Neuronal stem cell (in vitro differentiated cells): ENCODE data around the gene SLC32A1.

Experiments
- DNase-seq: peaks from one replicate; pipeline ENCODE4 v3.0.0-alpha.2; 2013; ENCODE audit warnings: low spot score
- H2AFZ ChIP-seq: one replicate; pipeline ENCODE4 v1.6.1; 2013; ENCODE audit warnings: mild to moderate bottlenecking, low read length, inconsistent platforms
- H2AK5ac ChIP-seq: 2 replicates; pipeline ENCODE4 v1.6.1; 2013; ENCODE audit warnings: low read depth, mild to moderate bottlenecking, inconsistent platforms, low read length, moderate library complexity, mixed read lengths
- H2BK120ac ChIP-seq: 2 replicates; pipeline ENCODE4 v1.6.1; 2013; ENCODE audit warnings: low read depth, mild to moderate bottlenecking, inconsistent platforms, low read length, moderate library complexity, mixed read lengths
- H2BK12ac ChIP-seq: one replicate; pipeline ENCODE4 v1.6.1; 2013; ENCODE audit warnings: low read length, inconsistent platforms
- H2BK15ac ChIP-seq: 2 replicates; pipeline ENCODE4 v1.6.1; 2013; ENCODE audit warnings: mild to moderate bottlenecking, low read length, inconsistent platforms, mixed read lengths
- H2BK5ac ChIP-seq: one replicate; pipeline ENCODE4 v1.6.1; 2013; ENCODE audit warnings: inconsistent platforms, mild to moderate bottlenecking, low read length, moderate library complexity
- H3K14ac ChIP-seq: one replicate; pipeline ENCODE4 v1.6.1; 2013; ENCODE audit warnings: low read length, inconsistent platforms
- H3K18ac ChIP-seq: 2 replicates; pipeline ENCODE4 v1.6.1; 2013; ENCODE audit warnings: low read length, inconsistent platforms
- H3K23ac ChIP-seq: 2 replicates; pipeline ENCODE4 v1.6.1; 2013; ENCODE audit warnings: low read depth, mild to moderate bottlenecking, mixed read lengths, low read length, inconsistent platforms; ENCODE audit not compliant: poor library complexity
- H3K27ac ChIP-seq: replicated peaks from 3 replicates; pipeline ENCODE4 v1.5.1; 2013; ENCODE audit warnings: low read length, inconsistent platforms
- H3K27me3 ChIP-seq, 3 experiments: 2 replicates each; pipeline ENCODE4 v1.6.1; 2013; ENCODE audit warnings: low read length in 3 of 3, mild to moderate bottlenecking in 2 of 3, inconsistent platforms in 1 of 3, low read depth in 1 of 3, mixed read lengths in 1 of 3, moderate library complexity in 1 of 3; ENCODE audit not compliant: control insufficient read depth in 3 of 3, insufficient read depth in 3 of 3
- H3K36me3 ChIP-seq, 2 donors: replicated peaks in 1 of 2; 2 replicates each; pipeline ENCODE4 v1.6.1; 2013; ENCODE audit warnings: low read length in 2 of 2; ENCODE audit not compliant: control insufficient read depth in 2 of 2, insufficient read depth in 2 of 2
- H3K4ac ChIP-seq: 2 replicates; pipeline ENCODE4 v1.6.1; 2013; ENCODE audit warnings: inconsistent platforms, mild to moderate bottlenecking, low read length, moderate library complexity
- H3K4me1 ChIP-seq, 2 donors: 1 replicate in 1 of 2; 2 replicates in 1 of 2; pipeline ENCODE4 v1.6.1; 2013; ENCODE audit warnings: low read length in 2 of 2, low read depth in 1 of 2; ENCODE audit not compliant: control insufficient read depth in 2 of 2, insufficient read depth in 1 of 2
- H3K4me2 ChIP-seq: one replicate; pipeline ENCODE4 v1.6.1; 2013; ENCODE audit warnings: mild to moderate bottlenecking, low read length, inconsistent platforms; ENCODE audit not compliant: insufficient read depth, poor library complexity, severe bottlenecking
- H3K4me3 ChIP-seq, 2 donors: 2 replicates each; pipeline ENCODE4 v1.5.1; 2013; ENCODE audit warnings: low read length in 2 of 2, mild to moderate bottlenecking in 2 of 2, inconsistent platforms in 1 of 2, moderate library complexity in 1 of 2
- H3K79me1 ChIP-seq: one replicate; pipeline ENCODE4 v1.6.1; 2013; ENCODE audit warnings: low read depth, mild to moderate bottlenecking, inconsistent platforms, low read length, moderate library complexity
- H3K9ac ChIP-seq: one replicate; pipeline ENCODE4 v1.6.1; 2013; ENCODE audit warnings: mild to moderate bottlenecking, low read depth, low read length, inconsistent platforms; ENCODE audit not compliant: poor library complexity
- H3K9me3 ChIP-seq, 2 donors: replicated peaks in 1 of 2; 2 replicates each; pipeline versions ENCODE3 to v1.6.1; 2013; ENCODE audit warnings: low read length in 2 of 2, mild to moderate bottlenecking in 2 of 2, inconsistent platforms in 1 of 2, low read depth in 1 of 2, mixed read lengths in 1 of 2, moderate library complexity in 1 of 2; ENCODE audit not compliant: control insufficient read depth in 2 of 2, insufficient read depth in 1 of 2
- H4K8ac ChIP-seq: one replicate; pipeline ENCODE4 v1.6.1; 2013; ENCODE audit warnings: low read depth, mild to moderate bottlenecking, inconsistent platforms, low read length, moderate library complexity
- H4K91ac ChIP-seq: one replicate; pipeline ENCODE4 v1.6.1; 2013; ENCODE audit warnings: low read length, low read depth, mild to moderate bottlenecking, inconsistent platforms; ENCODE audit not compliant: poor library complexity
- WGBS, 2 donors: extraction: QIAGEN DNeasy Blood & Tissue Kit; methylation state at CpG; one replicate each; pipeline ENCODE4 v1.1.7; 2013; ENCODE audit warnings: missing lambda C conversion rate in 2 of 2, mixed read lengths in 1 of 2; ENCODE audit not compliant: insufficient read length in 2 of 2, insufficient replicate concordance in 1 of 2; ENCODE audit errors: extremely low coverage in 2 of 2; 5-methylcytosine and 5-hydroxymethylcytosine counted together

Gene SLC32A1

GRCh38 chr20:38700926-38701325, 23.4 kb upstream of the SLC32A1 start:
- no CpG with 5 or more reads among the region's 3 CpGs for WGBS, 2 donors
- Histone ChIP-seq H3K36me3 (no peaks in the 10 kb centered on the region), H2AK5ac (no peak overlapping the region), H2BK120ac (no peak overlapping the region), H4K91ac (no peak overlapping the region), H2BK12ac (no peak overlapping the region), H3K4ac (no peak overlapping the region), H3K27me3 (peaks cover 0 to 19% (median 0%) of the 10 kb centered on the region in 3 experiments), H3K4me2 (no peak overlapping the region), H2AFZ (no peak overlapping the region), H3K4me3 (no peak overlapping the region), H4K8ac (no peak overlapping the region), H3K79me1 (no peaks in the 10 kb centered on the region), H3K18ac (peak overlapping the region; percentile 50), H3K9me3 (peaks cover 0 to 2% of the 10 kb centered on the region in 2 donors), H3K14ac (no peak overlapping the region), H2BK15ac (no peak overlapping the region), H3K23ac (no peak overlapping the region), H3K27ac (peak overlapping the region; percentile 28), H3K4me1 (peaks cover 11 to 13% of the 10 kb centered on the region in 2 donors), H3K9ac (no peak overlapping the region), H2BK5ac (no peak overlapping the region)
- DNase-seq: no peak

- peaks cover 0 to 24% (median 0%) of the 10 kb centered on the region in 3 experiments for H3K27me3 ChIP-seq
- H2BK120ac ChIP-seq: no peak overlapping the region
- no peak overlapping the region for H2BK5ac ChIP-seq
- no peaks in the 10 kb centered on the region for H3K79me1 ChIP-seq
- no peak overlapping the region for H3K18ac ChIP-seq
- peak overlapping the region; percentile 26 for H2BK15ac ChIP-seq
- no peak overlapping the region for H4K8ac ChIP-seq
- H3K4me3 ChIP-seq: no peak overlapping the region
- peak overlapping the region; percentile 44 for H3K14ac ChIP-seq
- H3K36me3 ChIP-seq: no peaks in the 10 kb centered on the region
- no peak overlapping the region for H2BK12ac ChIP-seq
- no peak overlapping the region for H3K4me2 ChIP-seq
- no peak overlapping the region for H3K4ac ChIP-seq
- peaks cover 0 to 2% of the 10 kb centered on the region in 2 donors for H3K9me3 ChIP-seq
- no CpG with 5 or more reads among the region's 3 CpGs for WGBS, 2 donors
- no peak overlapping the region for H3K27ac ChIP-seq
- peak overlapping the region; percentile 32 for H2AK5ac ChIP-seq
- no peak for DNase-seq
- no peak overlapping the region for H3K23ac ChIP-seq
- H3K4me1 ChIP-seq: peaks cover 11 to 18% of the 10 kb centered on the region in 2 donors
- H2AFZ ChIP-seq: no peak overlapping the region
- H3K9ac ChIP-seq: no peak overlapping the region
- H4K91ac ChIP-seq: no peak overlapping the region
Observed at GRCh38 chr20:38703526-38703925, 20.8 kb upstream of the SLC32A1 start.

GRCh38 chr20:38704136-38704535, 20.1 kb upstream of the SLC32A1 start:
- Histone ChIP-seq H3K27ac (no peak overlapping the region), H3K36me3 (no peaks in the 10 kb centered on the region), H3K23ac (no peak overlapping the region), H3K4me2 (no peak overlapping the region), H3K18ac (no peak overlapping the region), H4K91ac (no peak overlapping the region), H3K9me3 (peaks cover 0 to 2% of the 10 kb centered on the region in 2 donors), H3K9ac (no peak overlapping the region), H3K4me1 (peaks cover 11 to 18% of the 10 kb centered on the region in 2 donors), H3K4me3 (no peak overlapping the region), H2BK5ac (no peak overlapping the region), H2BK120ac (no peak overlapping the region), H2BK15ac (no peak overlapping the region), H2AFZ (no peak overlapping the region), H3K27me3 (peaks cover 0 to 27% (median 0%) of the 10 kb centered on the region in 3 experiments), H3K79me1 (no peaks in the 10 kb centered on the region), H4K8ac (no peak overlapping the region), H3K14ac (no peak overlapping the region), H2BK12ac (no peak overlapping the region), H2AK5ac (no peak overlapping the region), H3K4ac (no peak overlapping the region)
- no CpG with 5 or more reads among the region's 4 CpGs for WGBS, 2 donors
- DNase-seq: no peak

GRCh38 chr20:38706509-38706908, 17.8 kb upstream of the SLC32A1 start:
- Histone ChIP-seq H3K9me3 (peaks cover 0 to 2% of the 10 kb centered on the region in 2 donors), H3K4ac (no peak overlapping the region), H3K4me1 (peaks cover 0 to 6% of the 10 kb centered on the region in 2 donors), H3K9ac (no peak overlapping the region), H2AFZ (no peak overlapping the region), H3K36me3 (no peaks in the 10 kb centered on the region), H3K14ac (no peak overlapping the region), H2AK5ac (no peak overlapping the region), H3K79me1 (no peaks in the 10 kb centered on the region), H2BK15ac (no peak overlapping the region), H3K23ac (no peak overlapping the region), H2BK5ac (no peak overlapping the region), H4K91ac (no peak overlapping the region), H3K18ac (peak overlapping the region; percentile 42), H3K27ac (no peak overlapping the region), H3K4me3 (no peak overlapping the region), H3K27me3 (peaks cover 0 to 27% (median 0%) of the 10 kb centered on the region in 3 experiments), H3K4me2 (no peak overlapping the region), H2BK120ac (no peak overlapping the region), H2BK12ac (no peak overlapping the region), H4K8ac (no peak overlapping the region)
- no CpG with 5 or more reads among the region's 7 CpGs for WGBS, 2 donors
- no peak for DNase-seq
